A549 (cell line): ENCODE measurements around the gene MAPRE3. TPM values are rescaled to one million over a fixed set of nuclear protein-coding genes. Genes with fewer than 3 reads are reported as not detected.

Source experiments
- ATAC-seq, 2 experiments: fragments of 200-7000 bp in 1 of 2; fragments of >200 bp in 1 of 2; cut with Nextera tagmentation in 1 of 2; cut with Tn5 transposase in 1 of 2; 3 replicates each; pipeline versions ENCODE4 v1.8.0 to v1.9.1; 2018 to 2020; ENCODE audit warnings: mild to moderate bottlenecking in 1 of 2, moderate library complexity in 1 of 2
- CTCF ChIA-PET: fragments of 300-600 bp; sonication (Branson Sonifier 250); formaldehyde crosslinking; extraction: SDS; loops from one replicate; lab custom pipeline; 2021; ENCODE audit warnings: antibody characterized with exemption, inconsistent platforms; lab: Yijun Ruan, JAX
- POLR2A ChIA-PET: fragments of 350-600 bp; formaldehyde crosslinking; extraction: SDS; loops from one replicate; lab custom pipeline; 2021; ENCODE audit warnings: antibody characterized with exemption, inconsistent platforms; lab: Yijun Ruan, JAX
- DNase-seq, 2 experiments: peaks; one replicate each; pipeline versions ENCODE4 v3.0.0 to v3.0.0-alpha.2; 2011 to 2016; ENCODE audit warnings: low read depth in 1 of 2, low spot score in 1 of 2
- FAIRE-seq: peaks from 2 replicates; lab custom pipeline; 2011; peaks lifted over from hg19 to GRCh38; lab: Jason Lieb, UNC
- H3K27ac ChIP-seq, 2 experiments: fragments of >200 bp; sonication (Bioruptor Twin); formaldehyde crosslinking; 3 replicates each; pipeline ENCODE4 v1.5.1; 2016 to 2017
- H3K4me1 ChIP-seq: fragments of >200 bp; sonication (Bioruptor Twin); formaldehyde crosslinking; 3 replicates; pipeline ENCODE4 v1.6.1; 2016
- H3K4me2 ChIP-seq: fragments of >200 bp; sonication (Bioruptor Twin); formaldehyde crosslinking; 3 replicates; pipeline ENCODE4 v1.6.1; 2016
- H3K4me3 ChIP-seq: fragments of >200 bp; sonication (Bioruptor Twin); formaldehyde crosslinking; 3 replicates; pipeline ENCODE4 v1.5.1; 2016
- H3K9me3 ChIP-seq: fragments of >200 bp; sonication (Bioruptor Twin); formaldehyde crosslinking; 3 replicates; pipeline ENCODE4 v1.6.1; 2016
- BHLHE40 ChIP-seq: IDR thresholded peaks from 2 replicates; pipeline ENCODE4 v1.6.1; 2012; ENCODE audit warnings: low read depth, low read length, inconsistent platforms
- CBX2 ChIP-seq: fragments of 200-600 bp; sonication (generic); IDR thresholded peaks from 2 replicates; pipeline ENCODE4 v1.6.1; 2016; ENCODE audit warnings: low read depth, mild to moderate bottlenecking, borderline replicate concordance
- CBX8 ChIP-seq: fragments of 200-600 bp; sonication (generic); IDR thresholded peaks from 2 replicates; pipeline ENCODE4 v1.6.1; 2016
- CEBPB ChIP-seq, 2 experiments: fragments of >200 bp in 1 of 2; sonication (Bioruptor Twin) in 1 of 2; formaldehyde crosslinking in 1 of 2; IDR thresholded peaks; 2 replicates each; pipeline ENCODE4 v1.6.1; 2012 to 2016
- CHD2 ChIP-seq: fragments of 150-350 bp; IDR thresholded peaks from 2 replicates; pipeline ENCODE4 v1.6.1; 2014; ENCODE audit warnings: low read length; ENCODE audit not compliant: partially characterized antibody
- CHD4 ChIP-seq: fragments of 200-600 bp; sonication (generic); IDR thresholded peaks from 2 replicates; pipeline ENCODE4 v1.6.1; 2016; ENCODE audit warnings: antibody characterized with exemption, mild to moderate bottlenecking, borderline replicate concordance
- EHF ChIP-seq: fragments of 250-450 bp; sonication (Bioruptor Pico); IDR thresholded peaks from 2 replicates; pipeline ENCODE4 v1.5.0; 2020; ENCODE audit warnings: mild to moderate bottlenecking
- EP300 ChIP-seq, 2 experiments: fragments of >200 bp; sonication (Bioruptor Twin); formaldehyde crosslinking; IDR thresholded peaks; 2 replicates in 1 of 2; 3 replicates in 1 of 2; pipeline ENCODE4 v1.6.1; 2016 to 2017
- FOXS1 ChIP-seq: fragments of 250-450 bp; sonication (Bioruptor Pico); IDR thresholded peaks from 2 replicates; pipeline ENCODE4 v1.5.0; 2020; ENCODE audit warnings: mild to moderate bottlenecking, moderate library complexity
- GATA3 ChIP-seq: IDR thresholded peaks from 2 replicates; pipeline ENCODE4 v1.6.1; 2012; ENCODE audit warnings: borderline replicate concordance
- HDAC2 ChIP-seq: fragments of 200-600 bp; sonication (generic); IDR thresholded peaks from 2 replicates; pipeline ENCODE4 v1.6.1; 2016
- HEYL ChIP-seq: fragments of 250-450 bp; sonication (Bioruptor Pico); IDR thresholded peaks from 2 replicates; pipeline ENCODE4 v1.8.0; 2021; ENCODE audit warnings: mild to moderate bottlenecking, moderate library complexity
- HOXA7 ChIP-seq: fragments of 250-450 bp; sonication (Bioruptor Pico); IDR thresholded peaks from 2 replicates; pipeline ENCODE4 v1.5.0; 2020; ENCODE audit warnings: mild to moderate bottlenecking, moderate library complexity
- HOXB5 ChIP-seq: fragments of 250-450 bp; sonication (Bioruptor Pico); IDR thresholded peaks from 2 replicates; pipeline ENCODE4 v1.5.0; 2020; ENCODE audit warnings: mild to moderate bottlenecking, moderate library complexity
- JUNB ChIP-seq: fragments of >200 bp; sonication (Bioruptor Twin); formaldehyde crosslinking; IDR thresholded peaks from 2 replicates; pipeline ENCODE4 v1.6.1; 2016
- KDM1A ChIP-seq: fragments of 200-600 bp; sonication (generic); IDR thresholded peaks from 2 replicates; pipeline ENCODE4 v1.6.1; 2016; ENCODE audit warnings: low read depth, mild to moderate bottlenecking
- KDM5A ChIP-seq: fragments of 200-600 bp; sonication (generic); IDR thresholded peaks from 2 replicates; pipeline ENCODE4 v1.6.1; 2016; ENCODE audit warnings: antibody characterized with exemption, mild to moderate bottlenecking
- MAFK ChIP-seq: fragments of 450-650 bp; IDR thresholded peaks from 2 replicates; pipeline ENCODE4 v1.6.1; 2014; ENCODE audit not compliant: partially characterized antibody
- MYC ChIP-seq: IDR thresholded peaks from 2 replicates; pipeline ENCODE4 v1.6.1; 2012; ENCODE audit warnings: mild to moderate bottlenecking, inconsistent platforms, low read length, improper control_type of control experiment, borderline replicate concordance
- POLR2A ChIP-seq: IDR thresholded peaks from 2 replicates; pipeline ENCODE4 v1.6.1; 2012; ENCODE audit warnings: mild to moderate bottlenecking, low read length
- RARB ChIP-seq: fragments of 250-450 bp; sonication (Bioruptor Pico); IDR thresholded peaks from 2 replicates; pipeline ENCODE4 v1.8.0; 2021; ENCODE audit warnings: mild to moderate bottlenecking, moderate library complexity
- RNF2 ChIP-seq: fragments of 200-600 bp; sonication (generic); IDR thresholded peaks from 2 replicates; pipeline ENCODE4 v1.6.1; 2016; ENCODE audit warnings: low read depth, mild to moderate bottlenecking, antibody characterized with exemption, moderate library complexity, borderline replicate concordance
- TFCP2L1 ChIP-seq: fragments of 250-450 bp; sonication (Bioruptor Pico); IDR thresholded peaks from 2 replicates; pipeline ENCODE4 v1.5.0; 2021; ENCODE audit warnings: mild to moderate bottlenecking
- ZC3H11A ChIP-seq: fragments of 450-650 bp; IDR thresholded peaks from 2 replicates; pipeline ENCODE4 v1.6.1; 2014; ENCODE audit warnings: antibody characterized with exemption, mild to moderate bottlenecking
- ZFP36 ChIP-seq: fragments of 450-650 bp; IDR thresholded peaks from 2 replicates; pipeline ENCODE4 v1.6.1; 2014; ENCODE audit warnings: borderline replicate concordance; ENCODE audit not compliant: partially characterized antibody
- ZNF302 ChIP-seq: fragments of 250-450 bp; sonication (Bioruptor Pico); IDR thresholded peaks from 2 replicates; pipeline ENCODE4 v1.9.0; 2021; ENCODE audit warnings: inconsistent platforms, mild to moderate bottlenecking, moderate library complexity
- ZSCAN20 ChIP-seq: fragments of 250-450 bp; sonication (Bioruptor Pico); IDR thresholded peaks from 2 replicates; pipeline ENCODE4 v1.8.0; 2022; ENCODE audit warnings: mild to moderate bottlenecking, moderate library complexity
- WGBS: methylation state at CpG from one replicate; pipeline ENCODE4 v1.1.6; 2017; ENCODE audit errors: missing lambda C conversion rate; 5-methylcytosine and 5-hydroxymethylcytosine counted together
- polyA plus RNA-seq, 4 experiments: library from polyadenylated mRNA; depleted of rRNA in 3 of 4; stranded (reverse); fragments of >200 nt; fragmentation: RNase III in 1 of 4; extraction: RNeasy Plus Mini Kit Qiagen cat#74134 plus additional on column Dnase treatment in 1 of 4; gene quantifications; 2 replicates in 3 of 4; 3 replicates in 1 of 4; pipeline ENCODE4 v1.2.3, GENCODE V29; 2011 to 2017
- TF ChIP-seq, protein P1 (sequence below): fragments of >200 bp; sonication (Bioruptor Twin); formaldehyde crosslinking; IDR thresholded peaks from 2 replicates; pipeline ENCODE4 v1.6.1; 2016
- TF ChIP-seq, protein P2 (sequence below): IDR thresholded peaks from 2 replicates; pipeline ENCODE4 v1.6.1; 2012; ENCODE audit warnings: low read depth, borderline replicate concordance
- TF ChIP-seq, protein P3 (sequence below): IDR thresholded peaks from 2 replicates; pipeline ENCODE4 v1.6.1; 2012
- TF ChIP-seq, protein P4 (sequence below): IDR thresholded peaks from 2 replicates; pipeline ENCODE4 v1.6.1; 2012
- TF ChIP-seq, protein P5 (sequence below): fragments of 250-450 bp; sonication (Bioruptor Pico); IDR thresholded peaks from 2 replicates; pipeline ENCODE4 v1.5.0; 2020; ENCODE audit warnings: low read depth, mild to moderate bottlenecking, moderate library complexity

MAPRE3 gene
- polyA plus RNA-seq, 2 of the 4 experiments (the other 2 are of a cell fraction), result 12.1 to 21.5 TPM

DNA sequence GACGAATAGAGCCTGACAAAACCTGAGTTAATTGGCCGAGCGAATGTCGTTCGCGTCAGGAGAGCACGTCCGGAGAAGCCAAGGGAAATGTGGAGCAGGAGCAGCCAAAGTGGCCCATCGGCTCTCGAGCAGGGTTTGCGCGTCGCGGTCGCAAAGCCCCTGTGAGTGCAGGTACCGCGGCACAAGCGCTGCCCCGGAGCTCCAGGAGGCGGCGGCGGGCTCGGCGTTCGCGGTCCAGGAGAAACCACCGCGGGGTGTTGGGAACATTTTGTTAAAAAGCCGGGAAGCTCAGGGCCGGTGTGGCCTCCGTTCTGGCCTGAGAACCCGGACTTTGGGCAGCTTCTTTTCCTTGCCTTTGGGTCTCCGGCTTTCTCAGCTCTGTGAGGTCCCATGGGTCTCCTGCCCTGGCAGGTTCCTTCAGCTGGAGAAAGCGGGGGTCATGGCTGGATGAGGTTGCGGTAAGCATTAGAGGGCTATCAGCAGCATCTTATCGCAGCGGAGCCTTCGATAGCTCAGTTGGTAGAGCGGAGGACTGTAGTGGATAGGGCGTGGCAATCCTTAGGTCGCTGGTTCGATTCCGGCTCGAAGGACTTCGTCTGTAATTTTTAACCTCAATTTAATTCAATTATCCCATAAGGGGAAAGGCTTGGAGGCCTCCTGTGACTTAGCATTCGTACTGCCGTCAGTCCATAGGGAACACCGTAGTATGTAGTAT, 80.0 kb downstream of the MAPRE3 start (continued):
- peak; percentile 69; the same call in 1 of the 2 replicates for TF ChIP-seq HOXB5 (CRISPR knock-in tag)
- TF ChIP-seq, protein P1, sequence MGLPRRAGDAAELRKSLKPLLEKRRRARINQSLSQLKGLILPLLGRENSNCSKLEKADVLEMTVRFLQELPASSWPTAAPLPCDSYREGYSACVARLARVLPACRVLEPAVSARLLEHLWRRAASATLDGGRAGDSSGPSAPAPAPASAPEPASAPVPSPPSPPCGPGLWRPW, result no peak
- TF ChIP-seq POLR2A, result peak; percentile 97
- TF ChIP-seq, protein P2, sequence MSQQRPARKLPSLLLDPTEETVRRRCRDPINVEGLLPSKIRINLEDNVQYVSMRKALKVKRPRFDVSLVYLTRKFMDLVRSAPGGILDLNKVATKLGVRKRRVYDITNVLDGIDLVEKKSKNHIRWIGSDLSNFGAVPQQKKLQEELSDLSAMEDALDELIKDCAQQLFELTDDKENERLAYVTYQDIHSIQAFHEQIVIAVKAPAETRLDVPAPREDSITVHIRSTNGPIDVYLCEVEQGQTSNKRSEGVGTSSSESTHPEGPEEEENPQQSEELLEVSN, result no peak
- TF ChIP-seq, protein P3, sequence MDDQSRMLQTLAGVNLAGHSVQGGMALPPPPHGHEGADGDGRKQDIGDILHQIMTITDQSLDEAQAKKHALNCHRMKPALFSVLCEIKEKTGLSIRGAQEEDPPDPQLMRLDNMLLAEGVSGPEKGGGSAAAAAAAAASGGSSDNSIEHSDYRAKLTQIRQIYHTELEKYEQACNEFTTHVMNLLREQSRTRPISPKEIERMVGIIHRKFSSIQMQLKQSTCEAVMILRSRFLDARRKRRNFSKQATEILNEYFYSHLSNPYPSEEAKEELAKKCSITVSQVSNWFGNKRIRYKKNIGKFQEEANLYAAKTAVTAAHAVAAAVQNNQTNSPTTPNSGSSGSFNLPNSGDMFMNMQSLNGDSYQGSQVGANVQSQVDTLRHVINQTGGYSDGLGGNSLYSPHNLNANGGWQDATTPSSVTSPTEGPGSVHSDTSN, result no peak; the same call in 1 of the 2 replicates
- no peak; the same call in 1 of the 2 replicates for TF ChIP-seq RARB
- TF ChIP-seq, protein P4, sequence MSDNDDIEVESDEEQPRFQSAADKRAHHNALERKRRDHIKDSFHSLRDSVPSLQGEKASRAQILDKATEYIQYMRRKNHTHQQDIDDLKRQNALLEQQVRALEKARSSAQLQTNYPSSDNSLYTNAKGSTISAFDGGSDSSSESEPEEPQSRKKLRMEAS, result peak; percentile 57

DNA sequence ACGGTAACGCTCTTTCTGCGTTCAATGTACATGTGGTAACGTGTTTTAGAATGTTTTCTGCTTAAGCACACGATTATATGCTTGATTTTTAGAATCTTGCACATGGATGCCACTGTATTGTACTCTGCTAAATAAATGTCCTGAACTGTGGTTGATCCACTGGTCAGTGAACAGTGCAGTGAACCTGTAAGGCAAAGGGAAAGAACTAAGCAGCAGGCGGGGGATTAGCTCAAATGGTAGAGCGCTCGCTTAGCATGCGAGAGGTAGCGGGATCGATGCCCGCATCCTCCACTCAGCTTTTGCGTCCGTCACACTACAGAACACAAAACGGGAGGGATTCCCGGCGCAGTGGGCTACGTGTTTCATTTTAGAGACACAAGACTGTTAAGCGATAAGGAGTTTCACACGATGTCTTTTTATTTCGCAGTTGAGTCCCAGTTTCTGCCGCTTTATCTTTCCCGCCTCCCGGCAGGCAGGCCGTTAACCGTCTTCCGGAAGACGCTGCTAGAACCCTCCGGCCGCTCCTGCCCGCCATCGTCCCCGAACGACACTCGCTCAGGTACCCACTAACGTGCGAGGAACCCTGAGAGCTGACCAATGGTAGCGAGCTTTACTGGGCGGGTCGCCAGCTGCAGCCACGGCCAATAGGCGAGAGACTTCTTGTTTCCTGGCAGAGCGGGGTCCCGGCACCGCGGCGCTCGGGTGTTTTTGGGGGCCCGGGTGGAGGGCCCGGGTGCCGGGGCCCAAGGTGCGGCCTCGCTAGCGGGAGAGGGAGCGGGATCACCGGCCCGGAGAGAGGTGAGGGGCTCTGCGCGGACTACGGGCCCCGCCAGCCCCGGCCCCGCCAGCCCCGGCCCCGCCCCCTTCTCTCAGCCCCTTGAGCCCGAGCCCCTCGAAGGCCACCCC, 80.8 kb downstream of the MAPRE3 start, which contains the start of gene AGBL5:
AGBL5 (plus strand) TSS at position 673 of the 906 bp plus-strand sequence. CDS start 1,291 bp downstream, outside the sequence.
- peak within 1 kb of the TSS; percentile 86 for H3K4me3 ChIP-seq
- peak within 1 kb of the TSS; percentile 89 for H3K4me2 ChIP-seq
- H3K27ac ChIP-seq, result peak within 1 kb of the TSS; percentile 83 to 93
- FAIRE-seq (peak; percentile 18), DNase-seq (peak; percentile 98 to 100), ATAC-seq (peak; percentile 74 to 82)
- ChIA-PET POLR2A (interaction anchor here (0.7 to 3.3 kb wide), 18 partner anchors 10 to 331 kb away, joined by 3 to 37 read pairs (median 6); partner anchors contain the start of genes KHK, OST4 and TMEM214), CTCF (interaction anchor here (0.6 to 13.5 kb wide), 21 partner anchors 9 to 252 kb away, joined by 3 to 143 read pairs (median 5); partner anchors contain the start of genes OST4 and TMEM214)
- peaks cover 13% of the 10 kb centered on the region; the same call in 2 of the 3 replicates for H3K4me1 ChIP-seq
- no peaks in the 10 kb centered on the region for H3K9me3 ChIP-seq
- WGBS, result under 1% methylated on average over 46 of the region's 67 CpGs
- no peak for TF ChIP-seq KDM1A
- TF ChIP-seq EP300 (IDR thresholded peaks at IDR 0.05), result no peak
- TF ChIP-seq, protein P3, result peak; percentile 55; the same call in 1 of the 2 replicates
- no peak for TF ChIP-seq ZNF302
- TF ChIP-seq JUNB, result no peak
- TF ChIP-seq HDAC2, result no peak; the same call in 1 of the 2 replicates
- peak; percentile 18 for TF ChIP-seq CHD2
- no peak for TF ChIP-seq CBX8
- peak; percentile 72 for TF ChIP-seq HOXA7 (CRISPR knock-in tag)
- TF ChIP-seq HEYL (CRISPR knock-in tag), result no peak
- TF ChIP-seq EHF (CRISPR knock-in tag), result no peak
- TF ChIP-seq, protein P2, result peak; percentile 99
- no peak for TF ChIP-seq ZSCAN20 (CRISPR knock-in tag)
- TF ChIP-seq CHD4, result no peak
- peak; percentile 95; the same call in 1 of the 2 replicates for TF ChIP-seq TFCP2L1
- TF ChIP-seq, protein P5, sequence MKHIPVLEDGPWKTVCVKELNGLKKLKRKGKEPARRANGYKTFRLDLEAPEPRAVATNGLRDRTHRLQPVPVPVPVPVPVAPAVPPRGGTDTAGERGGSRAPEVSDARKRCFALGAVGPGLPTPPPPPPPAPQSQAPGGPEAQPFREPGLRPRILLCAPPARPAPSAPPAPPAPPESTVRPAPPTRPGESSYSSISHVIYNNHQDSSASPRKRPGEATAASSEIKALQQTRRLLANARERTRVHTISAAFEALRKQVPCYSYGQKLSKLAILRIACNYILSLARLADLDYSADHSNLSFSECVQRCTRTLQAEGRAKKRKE (CRISPR knock-in tag), result peak; percentile 87
- no peak for TF ChIP-seq BHLHE40
- TF ChIP-seq CBX2, result no peak
- no peak; a peak in 1 of 4 replicates for TF ChIP-seq CEBPB (IDR thresholded peaks at IDR 0.05)
- no peak for TF ChIP-seq ZC3H11A
- no peak for TF ChIP-seq ZFP36
- peak; percentile 95 for TF ChIP-seq RARB
- TF ChIP-seq RNF2, result no peak
- no peak for TF ChIP-seq MAFK
- TF ChIP-seq GATA3, result no peak; the same call in 1 of the 2 replicates
- peak; percentile 47 for TF ChIP-seq POLR2A
- TF ChIP-seq, protein P1, result no peak
- TF ChIP-seq MYC, result peak; percentile 58; the same call in 1 of the 2 replicates
- no peak for TF ChIP-seq FOXS1 (CRISPR knock-in tag)
- TF ChIP-seq KDM5A, result no peak
